ENCODE data around the gene TRIM29.

The TRIM29 gene

GRCh38 chr11:120124355-120124754 lies 13.6 kb downstream of the TRIM29 start:
- no peak for FAIRE-seq
- no peak for DNase-seq (ENCODE audit: low spot score)

- DNase-seq (ENCODE audit: low spot score) = no peak
- FAIRE-seq = no peak
Measured at GRCh38 chr11:120123946-120124345, 14.0 kb downstream of the TRIM29 start.

GRCh38 chr11:120122924-120123683 lies 14.8 kb downstream of the TRIM29 start:
- FAIRE-seq (no peak), DNase-seq (ENCODE audit: low spot score) (no peak)

- DNase-seq (ENCODE audit: low spot score) (peak; percentile 45), FAIRE-seq (no peak)
Measured at GRCh38 chr11:120121914-120122473, 15.9 kb downstream of the TRIM29 start.

- FAIRE-seq (no peak), DNase-seq (ENCODE audit: low spot score) (no peak)
Measured at GRCh38 chr11:120121336-120121735, 16.6 kb downstream of the TRIM29 start.

- FAIRE-seq = no peak
- no peak for DNase-seq (ENCODE audit: low spot score)
Measured at GRCh38 chr11:120120805-120121335, 17.0 kb downstream of the TRIM29 start.

- no peak for DNase-seq (ENCODE audit: low spot score)
- FAIRE-seq = no peak
Measured at GRCh38 chr11:120119121-120119520, 18.8 kb downstream of the TRIM29 start.

- DNase-seq (ENCODE audit: low spot score) (no peak), FAIRE-seq (no peak)
Measured at GRCh38 chr11:120117991-120118390, 19.9 kb downstream of the TRIM29 start.

GRCh38 chr11:120116966-120117365 lies 20.9 kb downstream of the TRIM29 start:
- no peak for DNase-seq (ENCODE audit: low spot score)
- no peak for FAIRE-seq

- DNase-seq (ENCODE audit: low spot score) (no peak), FAIRE-seq (no peak)
Measured at GRCh38 chr11:120115272-120116000, 22.5 kb downstream of the TRIM29 start.

- FAIRE-seq (no peak), DNase-seq (ENCODE audit: low spot score) (no peak)
Measured at GRCh38 chr11:120112174-120112796, 25.6 kb downstream of the TRIM29 start.

GRCh38 chr11:120109531-120109930 lies 28.4 kb downstream of the TRIM29 start:
- DNase-seq (ENCODE audit: low spot score) (no peak), FAIRE-seq (no peak)

GRCh38 chr11:120108785-120109168 lies 29.1 kb downstream of the TRIM29 start:
- FAIRE-seq (no peak), DNase-seq (ENCODE audit: low spot score) (no peak)

GRCh38 chr11:120108154-120108784 lies 29.6 kb downstream of the TRIM29 start:
- no peak for FAIRE-seq
- DNase-seq (ENCODE audit: low spot score) = peak; percentile 80

GRCh38 chr11:120107692-120108091 lies 30.2 kb downstream of the TRIM29 start:
- no peak for DNase-seq (ENCODE audit: low spot score)
- no peak for FAIRE-seq

GRCh38 chr11:120106354-120107150 lies 31.4 kb downstream of the TRIM29 start:
- FAIRE-seq (no peak), DNase-seq (ENCODE audit: low spot score) (no peak)

GRCh38 chr11:120105576-120105975 lies 32.3 kb downstream of the TRIM29 start:
- DNase-seq (ENCODE audit: low spot score) (no peak), FAIRE-seq (no peak)

GRCh38 chr11:120104041-120104565 lies 33.8 kb downstream of the TRIM29 start:
- DNase-seq (ENCODE audit: low spot score) (no peak), FAIRE-seq (no peak)

GRCh38 chr11:120102864-120103122 lies 35.1 kb downstream of the TRIM29 start:
- no peak for DNase-seq (ENCODE audit: low spot score)
- FAIRE-seq = no peak

- DNase-seq (ENCODE audit: low spot score) = no peak
- no peak for FAIRE-seq
Measured at GRCh38 chr11:120102050-120102863, 35.7 kb downstream of the TRIM29 start.
